NCI-H1417 treated with DMSO at 0.1 percent for 48 hours (cell line): ENCODE results near the gene CBY3.
"Not testable (repeated sequence)": the region's sequence is repeated elsewhere in the genome, so short reads cannot be mapped to it uniquely, and the experiment has no call there.

Experiments
- DNase-seq: peaks from one replicate; lab custom pipeline; 2025; lab: John Stamatoyannopoulos, UW

The CBY3 gene

DNA sequence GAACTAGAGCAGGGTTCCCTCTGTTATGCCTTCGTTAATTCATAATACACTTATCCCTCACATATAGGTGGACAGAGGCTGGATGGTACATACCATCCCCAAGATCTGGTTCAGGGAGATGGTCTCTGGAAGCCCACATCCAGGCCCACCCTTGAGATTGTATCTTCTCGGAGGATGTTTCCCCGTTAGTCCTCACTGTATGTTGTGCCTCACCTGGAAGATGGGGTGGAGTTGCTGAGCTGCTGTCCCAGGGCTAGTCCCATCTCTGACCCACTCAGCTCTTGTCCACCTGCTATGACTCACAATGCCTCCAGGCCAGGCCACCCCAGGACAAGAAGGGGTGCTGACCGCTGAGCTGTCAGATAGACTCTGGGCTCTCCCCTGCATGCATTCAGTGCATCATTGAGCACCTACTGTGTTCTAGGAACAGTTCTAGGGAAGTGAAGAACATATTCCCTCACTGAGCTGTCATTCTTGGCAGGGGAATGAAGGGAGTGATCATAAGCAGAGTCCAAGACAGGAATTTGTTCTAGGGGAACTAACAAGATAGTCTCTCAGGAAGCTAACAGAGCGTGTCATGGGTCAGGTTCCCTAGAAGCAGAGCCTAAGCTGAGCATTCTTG, at the start of gene CBY3:
TSS of gene CBY3 (minus strand) at position 255 of the 622 bp plus-strand sequence. CDS start at position 139, 116 bp downstream.
- DNase-seq = no peak

DNA sequence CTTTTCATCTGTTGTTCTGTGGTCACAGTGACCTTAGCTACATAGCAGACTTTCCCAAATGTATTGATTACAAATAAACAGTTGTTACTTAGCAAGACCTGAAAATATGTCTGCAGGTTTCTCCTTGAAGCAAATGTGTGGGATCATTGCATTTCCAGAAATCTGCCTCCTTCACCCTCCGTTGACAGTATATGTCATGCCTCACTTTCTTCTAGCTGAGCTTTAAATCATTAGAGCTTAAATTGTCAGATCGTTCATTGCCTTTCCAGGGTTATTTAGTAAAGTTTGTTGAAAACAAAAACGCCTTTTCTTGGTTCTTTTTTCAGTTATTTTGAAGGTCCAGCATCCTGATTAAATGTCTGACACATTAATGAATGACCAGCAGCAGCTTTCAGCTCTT, 49.5 kb upstream of the CBY3 start:
- DNase-seq = no peak

- DNase-seq = no peak
These were observed 48.9 kb upstream of the CBY3 start for GRCh38 chr5:179729727-179730126.

DNA sequence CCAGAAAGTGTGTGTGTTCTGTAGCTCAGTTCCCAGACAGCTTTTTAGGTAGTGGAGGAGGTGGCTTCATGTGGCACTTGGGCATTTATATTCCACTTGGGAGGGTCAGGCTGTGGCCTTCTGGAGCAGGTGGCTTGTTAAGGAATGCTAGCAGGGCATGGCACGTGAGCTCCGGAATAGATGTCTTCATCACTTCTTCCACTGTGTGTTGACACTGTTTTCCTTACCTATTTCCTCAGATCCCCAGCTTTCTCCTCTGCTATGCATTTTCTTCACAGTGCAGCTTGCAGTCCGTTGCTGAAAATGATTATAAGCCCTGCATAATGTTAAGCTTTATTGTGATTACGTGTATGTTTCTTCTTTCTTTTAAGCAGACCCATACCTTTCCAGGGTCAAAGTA, 48.5 kb upstream of the CBY3 start:
- no peak for DNase-seq

GRCh38 chr5:179727106-179727505, 46.3 kb upstream of the CBY3 start:
- no peak for DNase-seq

DNA sequence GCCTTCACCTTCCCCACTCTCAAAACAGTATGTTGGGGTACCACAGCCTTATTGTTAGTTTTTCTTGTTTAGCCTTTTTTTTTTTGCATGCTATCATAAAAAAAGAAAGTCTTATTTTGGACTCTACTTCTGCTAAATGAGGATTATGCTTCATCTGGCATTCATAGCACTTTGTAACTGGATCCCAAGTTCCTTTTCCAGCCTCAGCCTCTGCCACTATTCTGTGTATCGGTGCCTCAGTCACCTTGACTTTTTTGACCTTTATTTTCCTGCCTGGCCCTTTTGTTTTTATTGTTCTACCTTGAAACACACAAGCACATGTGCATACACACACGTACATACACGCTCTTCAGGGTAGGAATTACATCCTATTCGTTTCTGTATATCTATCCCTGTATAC, 43.3 kb upstream of the CBY3 start:
- DNase-seq = no peak

- no peak for DNase-seq
These were observed 39.4 kb upstream of the CBY3 start for GRCh38 chr5:179720222-179720621.

GRCh38 chr5:179716286-179716685, 35.5 kb upstream of the CBY3 start:
- DNase-seq = no peak

DNA sequence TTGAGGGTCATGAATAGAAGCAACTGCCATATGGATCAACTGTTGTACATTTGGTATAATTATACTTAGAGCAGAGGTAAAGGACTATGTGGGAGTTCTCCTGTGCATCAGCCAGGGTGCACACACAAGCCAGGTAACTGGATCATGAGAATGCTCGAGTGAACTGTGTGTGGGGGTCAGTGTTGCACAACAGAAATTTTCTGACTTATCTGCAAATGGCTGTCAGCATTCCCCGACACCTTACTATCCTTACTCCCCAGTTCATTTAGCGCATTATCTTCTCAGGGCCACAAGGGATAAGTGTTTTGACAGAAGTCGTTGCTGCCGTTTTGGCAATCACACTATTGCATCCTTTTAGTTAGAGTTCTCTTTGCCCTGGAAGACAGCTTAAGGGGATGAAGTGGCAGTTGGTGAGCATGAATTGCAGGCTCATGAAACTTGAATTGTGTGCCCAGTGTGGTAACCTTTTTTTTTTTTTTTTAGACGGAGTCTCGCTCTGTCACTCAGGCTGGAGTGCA, 19.6 kb upstream of the CBY3 start:
- no peak for DNase-seq

DNA sequence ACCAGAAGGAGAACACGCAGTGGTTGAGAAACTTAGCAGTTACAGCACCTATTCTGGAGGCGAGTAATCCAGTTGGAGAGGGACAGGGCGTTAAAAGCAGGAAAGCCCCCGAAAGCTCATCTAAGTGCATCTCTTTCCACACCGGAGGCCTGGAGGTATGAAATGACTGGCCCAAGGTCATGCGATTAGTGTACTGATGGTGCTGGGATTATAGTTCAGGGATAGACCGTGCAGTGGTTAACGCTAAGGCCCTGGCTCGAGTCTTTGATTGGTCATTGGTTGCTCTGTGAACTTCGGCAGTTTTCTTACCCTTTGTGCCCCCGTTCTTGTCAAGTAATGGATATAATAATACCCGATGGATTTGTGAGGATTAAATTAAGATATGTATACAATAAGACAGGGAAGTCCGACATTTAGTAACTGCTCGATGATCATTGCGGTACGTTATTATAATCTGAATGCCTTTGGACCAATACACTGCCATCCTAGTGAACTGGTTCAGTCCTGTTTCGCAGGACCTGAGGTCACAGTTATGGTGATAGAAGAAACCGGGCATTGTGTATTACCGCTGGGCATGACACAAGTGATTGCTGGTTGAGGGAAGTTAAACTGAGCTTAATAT, 18.9 kb upstream of the CBY3 start:
- DNase-seq = no peak

GRCh38 chr5:179698935-179699615, 18.2 kb upstream of the CBY3 start, which contains the start of gene CANX:
Gene CANX, plus strand, starts transcription at chr5:179698967. Its CDS starts 6,715 bp downstream, at chr5:179705682.
- no peak for DNase-seq

GRCh38 chr5:179697993-179698934, 17.4 kb upstream of the CBY3 start:
- DNase-seq = peak; percentile 64

DNA sequence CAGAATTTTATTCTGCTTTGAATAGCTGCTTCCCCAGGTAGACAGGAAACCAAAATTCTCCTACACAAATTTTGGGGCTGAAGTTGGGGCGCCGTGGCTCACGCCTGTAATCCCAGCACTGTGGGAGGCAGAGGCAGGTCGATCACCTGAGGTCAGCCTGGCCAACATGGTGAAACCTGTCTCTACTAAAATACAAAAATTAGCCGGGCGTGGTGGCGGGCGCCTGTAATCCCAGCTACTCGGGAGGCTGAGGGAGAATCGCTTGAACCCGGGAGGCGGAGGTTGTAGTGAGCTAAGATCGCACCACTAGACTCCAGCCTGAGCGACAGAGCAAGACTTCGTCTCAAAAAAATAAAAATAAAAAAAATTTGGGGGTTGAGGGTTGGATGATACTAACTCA, 16.7 kb upstream of the CBY3 start:
- not testable (repeated sequence) for DNase-seq

- no peak for DNase-seq
These were observed 16.3 kb upstream of the CBY3 start for GRCh38 chr5:179697108-179697507.

GRCh38 chr5:179696603-179697002, 15.8 kb upstream of the CBY3 start:
- no peak for DNase-seq

DNA sequence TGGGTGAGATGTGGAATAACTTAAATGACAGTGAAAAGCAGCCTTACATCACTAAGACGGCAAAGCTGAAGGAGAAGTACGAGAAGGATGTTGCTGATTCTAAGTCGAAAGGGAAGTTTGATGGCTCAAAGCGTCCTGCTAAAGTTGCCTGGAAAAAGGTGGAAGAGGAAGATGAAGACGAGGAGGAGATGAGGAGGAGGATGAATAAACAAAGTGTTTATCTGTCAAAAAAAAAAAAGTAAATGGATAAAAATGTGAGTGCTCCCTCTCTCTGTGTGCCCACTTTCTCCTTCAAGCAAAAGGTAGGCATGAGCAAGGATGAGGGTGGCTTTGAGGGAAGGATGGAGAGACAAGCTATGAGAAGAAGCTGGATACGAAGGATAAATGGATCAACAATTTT, 13.7 kb upstream of the CBY3 start:
- no peak for DNase-seq

DNA sequence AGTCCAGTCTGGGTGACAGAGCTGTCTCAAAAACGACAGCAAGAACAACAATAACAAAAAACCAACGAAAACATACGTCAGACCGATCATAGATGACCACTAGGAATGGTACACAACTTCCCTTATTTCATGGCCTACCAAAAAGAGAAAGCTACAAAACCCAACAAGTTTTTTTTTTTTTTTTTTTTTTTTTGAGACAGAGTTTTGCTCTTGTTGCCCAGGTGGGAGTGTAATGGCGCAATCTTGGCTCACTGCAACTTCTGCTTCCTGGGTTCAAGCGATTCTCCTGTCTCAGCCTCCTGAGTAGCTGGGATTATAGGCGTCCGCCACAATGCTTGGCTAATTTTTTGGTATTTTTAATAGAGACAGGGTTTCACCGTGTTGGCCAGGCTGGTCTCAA, 8.4 kb upstream of the CBY3 start:
- not testable (repeated sequence) for DNase-seq

- DNase-seq = no peak
These were observed 637 bp downstream of the CBY3 start for GRCh38 chr5:179680014-179680779.

GRCh38 chr5:179679014-179679674, 1.7 kb downstream of the CBY3 start:
- DNase-seq = peak; percentile 21

DNA sequence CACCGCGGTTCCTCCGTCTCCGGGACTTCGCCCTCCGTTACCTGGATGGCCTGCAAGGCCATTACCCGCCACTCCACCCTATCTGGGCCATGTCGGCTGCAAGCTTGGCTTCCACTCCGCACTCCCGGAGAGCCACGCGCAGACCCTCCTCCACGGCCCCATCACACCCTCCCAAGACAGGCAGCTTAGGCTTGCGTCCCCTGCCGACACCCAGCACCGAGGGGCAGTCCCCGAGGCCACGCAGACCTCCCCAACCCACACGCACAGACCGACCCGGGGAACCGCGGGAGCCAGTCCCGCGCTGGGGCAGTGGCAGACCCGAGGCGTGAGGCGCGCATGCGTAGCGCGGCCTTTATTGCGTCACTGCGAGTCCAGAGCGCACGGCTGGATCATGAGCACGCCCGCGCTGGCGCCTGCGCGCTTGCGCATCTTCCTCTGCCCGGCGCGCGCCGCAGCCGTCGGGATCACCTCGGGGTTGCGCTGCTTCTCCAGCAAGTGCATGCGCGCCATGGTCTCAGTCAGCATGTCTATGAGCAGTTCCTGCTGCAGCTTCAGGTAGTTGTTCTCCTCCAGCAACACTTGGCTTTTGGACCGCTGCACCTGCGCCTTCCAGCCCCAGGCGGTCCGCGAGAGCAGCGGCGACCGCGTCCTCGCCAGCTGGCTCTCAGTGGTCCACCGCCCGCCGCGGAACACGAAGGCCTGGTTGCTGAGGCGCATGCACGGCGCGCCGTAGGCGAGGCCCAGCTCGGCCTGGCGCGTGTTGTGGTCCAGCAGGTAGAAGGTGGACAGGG, 2.4 kb downstream of the CBY3 start:
- peak; percentile 48 for DNase-seq
